GM23338 (cell line): ENCODE data around the gene CYRIA. TPM values are rescaled to one million over a fixed set of nuclear protein-coding genes. Genes with fewer than 3 reads are reported as not detected.

ENCODE experiments used
- ATAC-seq: fragments of 200-7000 bp; cut with Tn5 transposase; 3 replicates; pipeline ENCODE4 v1.9.1; 2020
- DNase-seq: peaks from one replicate; pipeline ENCODE4 v3.0.0-alpha.2; 2015; ENCODE audit warnings: low spot score
- H2AFZ ChIP-seq: fragments of 200-600 bp; sonication (generic); 2 replicates; pipeline ENCODE4 v1.8.0; 2016; ENCODE audit warnings: antibody characterized with exemption, mild to moderate bottlenecking, moderate library complexity
- H3F3A ChIP-seq: fragments of 200-600 bp; sonication (generic); replicated peaks from 2 replicates; pipeline ENCODE4 v1.8.0; 2017; ENCODE audit warnings: antibody characterized with exemption, mixed run types, low read depth
- H3K27ac ChIP-seq: fragments of 200-600 bp; sonication (generic); 2 replicates; pipeline ENCODE4 v1.6.1; 2016; ENCODE audit warnings: low read depth
- H3K27me3 ChIP-seq: fragments of 200-600 bp; sonication (generic); 2 replicates; pipeline ENCODE4 v1.8.0; 2016; ENCODE audit warnings: mild to moderate bottlenecking, mixed run types, moderate library complexity; ENCODE audit not compliant: insufficient read depth
- H3K36me3 ChIP-seq: fragments of 200-600 bp; sonication (generic); 2 replicates; pipeline ENCODE4 v1.8.0; 2016; ENCODE audit warnings: mild to moderate bottlenecking; ENCODE audit not compliant: insufficient read depth
- H3K4me1 ChIP-seq: fragments of 200-600 bp; sonication (generic); 2 replicates; pipeline ENCODE4 v1.8.0; 2016; ENCODE audit warnings: mild to moderate bottlenecking, moderate library complexity; ENCODE audit not compliant: insufficient read depth
- H3K4me2 ChIP-seq: fragments of 200-600 bp; sonication (generic); 2 replicates; pipeline ENCODE4 v1.7.1; 2017; ENCODE audit warnings: mixed run types
- H3K4me3 ChIP-seq: fragments of 200-600 bp; sonication (generic); 2 replicates; pipeline ENCODE4 v1.6.1; 2016; ENCODE audit warnings: mixed run types
- H3K79me2 ChIP-seq: fragments of 200-600 bp; sonication (generic); replicated peaks from 2 replicates; pipeline ENCODE4 v1.8.0; 2017; ENCODE audit warnings: mild to moderate bottlenecking; ENCODE audit not compliant: insufficient read depth
- H3K9me2 ChIP-seq: fragments of 200-600 bp; sonication (generic); 2 replicates; pipeline ENCODE4 v1.8.0; 2017; ENCODE audit not compliant: insufficient read depth
- H4K20me1 ChIP-seq: fragments of 200-600 bp; sonication (generic); replicated peaks from 2 replicates; pipeline ENCODE4 v1.8.0; 2017; ENCODE audit warnings: mild to moderate bottlenecking; ENCODE audit not compliant: insufficient read depth
- H3K27ac Mint-ChIP-seq: 2 replicates; pipeline ENCODE4 v1.8.0; 2020; ENCODE audit warnings: inconsistent platforms, mild to moderate bottlenecking, moderate library complexity, mixed read lengths
- H3K27me3 Mint-ChIP-seq: 3 replicates; pipeline ENCODE4 v1.8.0; 2022; ENCODE audit warnings: low read depth, mild to moderate bottlenecking, moderate library complexity, mixed read lengths, inconsistent platforms; ENCODE audit not compliant: insufficient read depth, poor library complexity
- H3K36me3 Mint-ChIP-seq: 3 replicates; pipeline ENCODE4 v1.8.0; 2021; ENCODE audit warnings: low read depth, mild to moderate bottlenecking, inconsistent platforms, moderate library complexity, mixed read lengths
- H3K4me1 Mint-ChIP-seq: 3 replicates; pipeline ENCODE4 v1.8.0; 2020; ENCODE audit warnings: mild to moderate bottlenecking, inconsistent platforms, mixed read lengths
- H3K4me3 Mint-ChIP-seq: 3 replicates; pipeline ENCODE4 v1.8.0; 2021; ENCODE audit warnings: moderate library complexity, mild to moderate bottlenecking, inconsistent platforms, mixed read lengths
- H3K9me3 Mint-ChIP-seq: 3 replicates; pipeline ENCODE4 v1.8.0; 2020; ENCODE audit warnings: moderate library complexity, mild to moderate bottlenecking, inconsistent platforms, mixed read lengths
- CREB1 ChIP-seq: fragments of 250-450 bp; sonication (Bioruptor Pico); IDR thresholded peaks from 2 replicates; pipeline ENCODE4 v1.5.0; 2020; ENCODE audit warnings: low read depth, mild to moderate bottlenecking, moderate library complexity
- EZH2 ChIP-seq: fragments of 200-600 bp; sonication (generic); IDR thresholded peaks from one replicate; pipeline ENCODE4 v1.8.0; 2017; ENCODE audit warnings: antibody characterized with exemption, mild to moderate bottlenecking, low read depth; ENCODE audit not compliant: unreplicated experiment
- EZH2phosphoT487 ChIP-seq: fragments of 200-600 bp; sonication (generic); IDR thresholded peaks from one replicate; pipeline ENCODE4 v1.8.1; 2018; ENCODE audit warnings: antibody characterized with exemption; ENCODE audit not compliant: unreplicated experiment
- JUNB ChIP-seq: IDR thresholded peaks from one replicate; pipeline ENCODE4 v1.6.1; 2016; ENCODE audit warnings: antibody characterized with exemption; ENCODE audit not compliant: unreplicated experiment
- NANOG ChIP-seq: IDR thresholded peaks from 2 replicates; pipeline ENCODE4 v1.6.1; 2016; ENCODE audit warnings: antibody characterized with exemption, borderline replicate concordance
- POLR2AphosphoS5 ChIP-seq: IDR thresholded peaks from 2 replicates; pipeline ENCODE4 v1.6.1; 2016; ENCODE audit warnings: antibody characterized with exemption, low read depth
- STAT1 ChIP-seq: IDR thresholded peaks from one replicate; pipeline ENCODE4 v1.6.1; 2016; ENCODE audit warnings: antibody characterized with exemption; ENCODE audit not compliant: unreplicated experiment
- ZNF114 ChIP-seq: fragments of 250-450 bp; sonication (Bioruptor Pico); IDR thresholded peaks from 2 replicates; pipeline ENCODE4 v1.5.0; 2020; ENCODE audit warnings: mild to moderate bottlenecking, moderate library complexity
- ZNF331 ChIP-seq: fragments of 250-450 bp; sonication (Bioruptor Pico); IDR thresholded peaks from 2 replicates; pipeline ENCODE4 v1.5.0; 2020; ENCODE audit warnings: low read depth, mild to moderate bottlenecking, moderate library complexity
- polyA plus RNA-seq: library from polyadenylated mRNA; unstranded; fragments of >200 nt; fragmentation: Nextera tagmentation; extraction: Ambion mirVana; gene quantifications from 2 replicates; pipeline ENCODE4 v1.2.1, GENCODE V29; 2016
- total RNA-seq: library from RNA; depleted of rRNA; stranded (reverse); fragments of >200 nt; shearing (Covaris generic); gene quantifications from 2 replicates; pipeline ENCODE4 v1.2.3, GENCODE V29; 2014
- TF ChIP-seq, protein P1 (sequence below): IDR thresholded peaks from 2 replicates; pipeline ENCODE4 v1.6.1; 2016; ENCODE audit warnings: antibody characterized with exemption
- TF ChIP-seq, protein P2 (sequence below): IDR thresholded peaks from one replicate; pipeline ENCODE4 v1.6.1; 2018; ENCODE audit warnings: antibody characterized with exemption; ENCODE audit not compliant: unreplicated experiment
- TF ChIP-seq, protein P3 (sequence below), 2 experiments: fragments of 200-600 bp in 1 of 2; sonication (generic) in 1 of 2; conservative IDR thresholded peaks; 2 replicates each; pipeline versions ENCODE4 v1.5.1 to v1.6.1; 2016 to 2017; ENCODE audit warnings: antibody characterized with exemption in 2 of 2, low read depth in 2 of 2, mild to moderate bottlenecking in 2 of 2, moderate library complexity in 1 of 2
- TF ChIP-seq, protein P4 (sequence below): fragments of 250-450 bp; sonication (Bioruptor Pico); IDR thresholded peaks from 2 replicates; pipeline ENCODE4 v1.5.0; 2020; ENCODE audit warnings: mild to moderate bottlenecking, moderate library complexity

The CYRIA gene
- total and polyA plus RNA-seq, 2 experiments from 2014 or later: 3.0 to 5.3 TPM

GRCh38 chr2:16642088-16642487 is 23.5 kb downstream of the CYRIA start:
- Histone ChIP-seq H3F3A (no peaks in the 10 kb centered on the region), H3K4me1 (peaks cover 10% of the 10 kb centered on the region), H3K4me3 (no peak overlapping the region), H3K79me2 (no peaks in the 10 kb centered on the region), H3K36me3 (no peaks in the 10 kb centered on the region), H3K27me3 (no peaks in the 10 kb centered on the region), H4K20me1 (no peaks in the 10 kb centered on the region), H3K9me2 (0 out of 2 replicates have a peak, but pooled peaks cover 3% of the 10 kb centered on the region), H3K27ac (no peak overlapping the region), H2AFZ (no peak overlapping the region), H3K4me2 (no peak overlapping the region)
- Mint-ChIP-seq H3K9me3 (no peaks in the 10 kb centered on the region), H3K4me3 (no peak overlapping the region), H3K27me3 (peaks cover 1% of the 10 kb centered on the region), H3K27ac (no peak overlapping the region), H3K36me3 (no peaks in the 10 kb centered on the region), H3K4me1 (peaks cover 15% of the 10 kb centered on the region)
- ATAC-seq (no peak), DNase-seq (no peak)
- TF ChIP-seq CREB1 (CRISPR knock-in tag) (no peak), STAT1 (no peak), JUNB (no peak), EZH2 (no peak), ZNF114 (CRISPR knock-in tag) (no peak), POLR2AphosphoS5 (no peak), NANOG (no peak), ZNF331 (no peak), EZH2phosphoT487 (no peak)
- TF ChIP-seq, protein P1, sequence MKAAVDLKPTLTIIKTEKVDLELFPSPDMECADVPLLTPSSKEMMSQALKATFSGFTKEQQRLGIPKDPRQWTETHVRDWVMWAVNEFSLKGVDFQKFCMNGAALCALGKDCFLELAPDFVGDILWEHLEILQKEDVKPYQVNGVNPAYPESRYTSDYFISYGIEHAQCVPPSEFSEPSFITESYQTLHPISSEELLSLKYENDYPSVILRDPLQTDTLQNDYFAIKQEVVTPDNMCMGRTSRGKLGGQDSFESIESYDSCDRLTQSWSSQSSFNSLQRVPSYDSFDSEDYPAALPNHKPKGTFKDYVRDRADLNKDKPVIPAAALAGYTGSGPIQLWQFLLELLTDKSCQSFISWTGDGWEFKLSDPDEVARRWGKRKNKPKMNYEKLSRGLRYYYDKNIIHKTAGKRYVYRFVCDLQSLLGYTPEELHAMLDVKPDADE: no peak
- TF ChIP-seq, protein P2, sequence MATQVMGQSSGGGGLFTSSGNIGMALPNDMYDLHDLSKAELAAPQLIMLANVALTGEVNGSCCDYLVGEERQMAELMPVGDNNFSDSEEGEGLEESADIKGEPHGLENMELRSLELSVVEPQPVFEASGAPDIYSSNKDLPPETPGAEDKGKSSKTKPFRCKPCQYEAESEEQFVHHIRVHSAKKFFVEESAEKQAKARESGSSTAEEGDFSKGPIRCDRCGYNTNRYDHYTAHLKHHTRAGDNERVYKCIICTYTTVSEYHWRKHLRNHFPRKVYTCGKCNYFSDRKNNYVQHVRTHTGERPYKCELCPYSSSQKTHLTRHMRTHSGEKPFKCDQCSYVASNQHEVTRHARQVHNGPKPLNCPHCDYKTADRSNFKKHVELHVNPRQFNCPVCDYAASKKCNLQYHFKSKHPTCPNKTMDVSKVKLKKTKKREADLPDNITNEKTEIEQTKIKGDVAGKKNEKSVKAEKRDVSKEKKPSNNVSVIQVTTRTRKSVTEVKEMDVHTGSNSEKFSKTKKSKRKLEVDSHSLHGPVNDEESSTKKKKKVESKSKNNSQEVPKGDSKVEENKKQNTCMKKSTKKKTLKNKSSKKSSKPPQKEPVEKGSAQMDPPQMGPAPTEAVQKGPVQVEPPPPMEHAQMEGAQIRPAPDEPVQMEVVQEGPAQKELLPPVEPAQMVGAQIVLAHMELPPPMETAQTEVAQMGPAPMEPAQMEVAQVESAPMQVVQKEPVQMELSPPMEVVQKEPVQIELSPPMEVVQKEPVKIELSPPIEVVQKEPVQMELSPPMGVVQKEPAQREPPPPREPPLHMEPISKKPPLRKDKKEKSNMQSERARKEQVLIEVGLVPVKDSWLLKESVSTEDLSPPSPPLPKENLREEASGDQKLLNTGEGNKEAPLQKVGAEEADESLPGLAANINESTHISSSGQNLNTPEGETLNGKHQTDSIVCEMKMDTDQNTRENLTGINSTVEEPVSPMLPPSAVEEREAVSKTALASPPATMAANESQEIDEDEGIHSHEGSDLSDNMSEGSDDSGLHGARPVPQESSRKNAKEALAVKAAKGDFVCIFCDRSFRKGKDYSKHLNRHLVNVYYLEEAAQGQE: no peak
- TF ChIP-seq, protein P3, sequence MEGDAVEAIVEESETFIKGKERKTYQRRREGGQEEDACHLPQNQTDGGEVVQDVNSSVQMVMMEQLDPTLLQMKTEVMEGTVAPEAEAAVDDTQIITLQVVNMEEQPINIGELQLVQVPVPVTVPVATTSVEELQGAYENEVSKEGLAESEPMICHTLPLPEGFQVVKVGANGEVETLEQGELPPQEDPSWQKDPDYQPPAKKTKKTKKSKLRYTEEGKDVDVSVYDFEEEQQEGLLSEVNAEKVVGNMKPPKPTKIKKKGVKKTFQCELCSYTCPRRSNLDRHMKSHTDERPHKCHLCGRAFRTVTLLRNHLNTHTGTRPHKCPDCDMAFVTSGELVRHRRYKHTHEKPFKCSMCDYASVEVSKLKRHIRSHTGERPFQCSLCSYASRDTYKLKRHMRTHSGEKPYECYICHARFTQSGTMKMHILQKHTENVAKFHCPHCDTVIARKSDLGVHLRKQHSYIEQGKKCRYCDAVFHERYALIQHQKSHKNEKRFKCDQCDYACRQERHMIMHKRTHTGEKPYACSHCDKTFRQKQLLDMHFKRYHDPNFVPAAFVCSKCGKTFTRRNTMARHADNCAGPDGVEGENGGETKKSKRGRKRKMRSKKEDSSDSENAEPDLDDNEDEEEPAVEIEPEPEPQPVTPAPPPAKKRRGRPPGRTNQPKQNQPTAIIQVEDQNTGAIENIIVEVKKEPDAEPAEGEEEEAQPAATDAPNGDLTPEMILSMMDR (conservative IDR thresholded peaks at IDR 0.05; ENCODE audit: low read depth in 2 of 2): no peak
- TF ChIP-seq, protein P4, sequence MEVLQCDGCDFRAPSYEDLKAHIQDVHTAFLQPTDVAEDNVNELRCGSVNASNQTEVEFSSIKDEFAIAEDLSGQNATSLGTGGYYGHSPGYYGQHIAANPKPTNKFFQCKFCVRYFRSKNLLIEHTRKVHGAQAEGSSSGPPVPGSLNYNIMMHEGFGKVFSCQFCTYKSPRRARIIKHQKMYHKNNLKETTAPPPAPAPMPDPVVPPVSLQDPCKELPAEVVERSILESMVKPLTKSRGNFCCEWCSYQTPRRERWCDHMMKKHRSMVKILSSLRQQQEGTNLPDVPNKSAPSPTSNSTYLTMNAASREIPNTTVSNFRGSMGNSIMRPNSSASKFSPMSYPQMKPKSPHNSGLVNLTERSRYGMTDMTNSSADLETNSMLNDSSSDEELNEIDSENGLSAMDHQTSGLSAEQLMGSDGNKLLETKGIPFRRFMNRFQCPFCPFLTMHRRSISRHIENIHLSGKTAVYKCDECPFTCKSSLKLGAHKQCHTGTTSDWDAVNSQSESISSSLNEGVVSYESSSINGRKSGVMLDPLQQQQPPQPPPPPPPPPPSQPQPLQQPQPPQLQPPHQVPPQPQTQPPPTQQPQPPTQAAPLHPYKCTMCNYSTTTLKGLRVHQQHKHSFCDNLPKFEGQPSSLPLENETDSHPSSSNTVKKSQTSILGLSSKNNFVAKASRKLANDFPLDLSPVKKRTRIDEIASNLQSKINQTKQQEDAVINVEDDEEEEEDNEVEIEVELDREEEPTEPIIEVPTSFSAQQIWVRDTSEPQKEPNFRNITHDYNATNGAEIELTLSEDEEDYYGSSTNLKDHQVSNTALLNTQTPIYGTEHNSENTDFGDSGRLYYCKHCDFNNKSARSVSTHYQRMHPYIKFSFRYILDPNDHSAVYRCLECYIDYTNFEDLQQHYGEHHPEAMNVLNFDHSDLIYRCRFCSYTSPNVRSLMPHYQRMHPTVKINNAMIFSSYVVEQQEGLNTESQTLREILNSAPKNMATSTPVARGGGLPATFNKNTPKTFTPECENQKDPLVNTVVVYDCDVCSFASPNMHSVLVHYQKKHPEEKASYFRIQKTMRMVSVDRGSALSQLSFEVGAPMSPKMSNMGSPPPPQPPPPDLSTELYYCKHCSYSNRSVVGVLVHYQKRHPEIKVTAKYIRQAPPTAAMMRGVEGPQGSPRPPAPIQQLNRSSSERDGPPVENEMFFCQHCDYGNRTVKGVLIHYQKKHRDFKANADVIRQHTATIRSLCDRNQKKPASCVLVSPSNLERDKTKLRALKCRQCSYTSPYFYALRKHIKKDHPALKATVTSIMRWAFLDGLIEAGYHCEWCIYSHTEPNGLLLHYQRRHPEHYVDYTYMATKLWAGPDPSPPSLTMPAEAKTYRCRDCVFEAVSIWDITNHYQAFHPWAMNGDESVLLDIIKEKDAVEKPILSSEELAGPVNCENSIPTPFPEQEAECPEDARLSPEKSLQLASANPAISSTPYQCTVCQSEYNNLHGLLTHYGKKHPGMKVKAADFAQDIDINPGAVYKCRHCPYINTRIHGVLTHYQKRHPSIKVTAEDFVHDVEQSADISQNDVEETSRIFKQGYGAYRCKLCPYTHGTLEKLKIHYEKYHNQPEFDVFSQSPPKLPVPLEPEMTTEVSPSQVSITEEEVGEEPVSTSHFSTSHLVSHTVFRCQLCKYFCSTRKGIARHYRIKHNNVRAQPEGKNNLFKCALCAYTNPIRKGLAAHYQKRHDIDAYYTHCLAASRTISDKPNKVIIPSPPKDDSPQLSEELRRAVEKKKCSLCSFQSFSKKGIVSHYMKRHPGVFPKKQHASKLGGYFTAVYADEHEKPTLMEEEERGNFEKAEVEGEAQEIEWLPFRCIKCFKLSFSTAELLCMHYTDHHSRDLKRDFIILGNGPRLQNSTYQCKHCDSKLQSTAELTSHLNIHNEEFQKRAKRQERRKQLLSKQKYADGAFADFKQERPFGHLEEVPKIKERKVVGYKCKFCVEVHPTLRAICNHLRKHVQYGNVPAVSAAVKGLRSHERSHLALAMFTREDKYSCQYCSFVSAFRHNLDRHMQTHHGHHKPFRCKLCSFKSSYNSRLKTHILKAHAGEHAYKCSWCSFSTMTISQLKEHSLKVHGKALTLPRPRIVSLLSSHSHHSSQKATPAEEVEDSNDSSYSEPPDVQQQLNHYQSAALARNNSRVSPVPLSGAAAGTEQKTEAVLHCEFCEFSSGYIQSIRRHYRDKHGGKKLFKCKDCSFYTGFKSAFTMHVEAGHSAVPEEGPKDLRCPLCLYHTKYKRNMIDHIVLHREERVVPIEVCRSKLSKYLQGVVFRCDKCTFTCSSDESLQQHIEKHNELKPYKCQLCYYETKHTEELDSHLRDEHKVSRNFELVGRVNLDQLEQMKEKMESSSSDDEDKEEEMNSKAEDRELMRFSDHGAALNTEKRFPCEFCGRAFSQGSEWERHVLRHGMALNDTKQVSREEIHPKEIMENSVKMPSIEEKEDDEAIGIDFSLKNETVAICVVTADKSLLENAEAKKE (CRISPR knock-in tag): no peak
